MM.1S (cell line): ENCODE measurements around the gene FADS3.

ENCODE experiments used
- CTCF ChIP-seq: fragments of 300-600 bp; sonication (generic); IDR thresholded peaks from 2 replicates; pipeline ENCODE4 v1.5.1; 2016; ENCODE audit warnings: antibody characterized with exemption, low read length, mixed read lengths
- EZH2 ChIP-seq: fragments of 300-600 bp; sonication (generic); optimal IDR thresholded peaks from 2 replicates; pipeline ENCODE3; 2017; ENCODE audit warnings: low read depth, mild to moderate bottlenecking, antibody characterized with exemption, low read length, mixed read lengths

DNA sequence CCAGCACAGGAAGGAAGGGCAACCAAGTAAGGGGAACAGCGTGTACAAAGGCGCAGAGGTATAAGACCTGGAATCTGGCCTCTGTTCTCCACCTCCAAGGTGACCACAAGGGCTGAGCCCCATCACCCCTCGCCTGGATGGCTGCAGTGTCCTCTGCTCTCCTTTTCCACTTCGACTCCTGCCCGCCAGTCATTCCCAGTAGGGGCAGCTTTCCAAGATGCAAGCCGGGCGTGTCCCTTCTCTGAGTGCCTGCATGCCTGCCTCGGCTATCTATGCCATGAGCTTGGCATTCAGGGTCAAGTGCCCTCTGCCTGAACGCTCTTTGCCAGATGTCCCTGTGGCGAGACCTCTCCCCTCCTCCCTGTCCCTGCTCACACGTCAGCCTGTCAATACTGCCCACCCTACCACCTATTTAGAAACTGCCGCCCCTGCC is 17.0 kb downstream of the FADS3 start:
- TF ChIP-seq EZH2 (no peak), CTCF (no peak)
